ENCODE measurements around the gene MAIP1.

The MAIP1 gene

DNA sequence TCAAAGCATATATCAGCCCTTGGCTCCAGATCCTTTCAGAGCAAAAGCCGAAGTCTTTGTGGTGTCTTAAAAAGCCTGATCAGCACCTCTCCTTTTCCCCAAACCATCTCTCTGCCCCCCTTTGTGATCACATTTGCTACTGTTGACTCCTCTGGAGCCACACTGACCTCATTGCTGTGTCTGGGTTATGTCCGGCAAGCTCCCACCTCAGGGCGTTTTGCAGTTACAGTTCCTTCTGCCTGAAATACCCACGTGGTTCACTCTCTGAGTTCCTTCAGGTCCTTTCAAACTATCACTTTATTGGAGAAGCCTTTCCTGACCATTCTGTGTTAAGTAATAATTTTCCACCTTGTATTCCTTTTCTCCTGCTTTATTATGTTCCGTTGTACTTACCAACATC, 32.5 kb upstream of the MAIP1 start:
- WGBS, 2 experiments, result 81 to 86% methylated on average over 4 of the region's 5 CpGs

DNA sequence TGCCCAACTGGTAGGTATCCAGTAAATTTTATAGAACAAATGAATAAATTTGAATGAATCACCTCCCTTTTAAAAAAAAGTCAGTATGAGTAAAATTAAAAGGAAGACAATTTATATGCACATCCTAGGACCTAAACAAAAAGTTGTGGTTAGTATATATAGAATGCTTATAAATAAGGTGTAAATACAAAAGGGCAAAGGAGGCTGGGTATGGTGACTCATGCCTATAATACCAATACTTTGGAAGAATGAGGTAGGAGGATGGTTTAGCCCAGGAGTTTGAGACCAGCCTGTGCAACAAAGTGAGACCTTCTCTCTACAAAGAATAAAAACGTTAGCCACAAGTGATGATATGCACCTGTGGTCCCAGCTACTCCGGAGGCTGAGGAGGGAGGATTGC, 31.5 kb upstream of the MAIP1 start:
- Histone ChIP-seq H3K36me3 (ENCODE audit: control insufficient read depth, insufficient read depth, low read length) (peaks cover 7% of the 10 kb centered on the region), H3K27ac (ENCODE audit: insufficient read depth, low read depth, low read length, poor library complexity, severe bottlenecking) (no peak overlapping the region)
- WGBS, 2 experiments, result 88 to 90% methylated on average over 2 of the region's 2 CpGs

More for the DNA sequence above, 32.5 kb upstream of the MAIP1 start:
- Histone ChIP-seq H3K36me3 (ENCODE audit: control insufficient read depth, insufficient read depth, low read length) (peaks cover 14% of the 10 kb centered on the region), H3K9me3 (ENCODE audit: control insufficient read depth, low read length) (no peaks in the 10 kb centered on the region), H3K4me3 (ENCODE audit: insufficient read depth, low read depth, low read length) (no peak overlapping the region), H3K27ac (ENCODE audit: insufficient read depth, low read depth, low read length, poor library complexity, severe bottlenecking) (no peak overlapping the region), H3K27me3 (ENCODE audit: control insufficient read depth, insufficient read depth, low read length, poor library complexity, severe bottlenecking) (no peaks in the 10 kb centered on the region), H3K4me1 (ENCODE audit: control insufficient read depth, insufficient read depth, low read length) (no peaks in the 10 kb centered on the region)

GRCh38 chr2:199926806-199927205, 28.6 kb upstream of the MAIP1 start:
- Histone ChIP-seq H3K9me3 (ENCODE audit: control insufficient read depth, low read length) (no peaks in the 10 kb centered on the region), H3K27me3 (ENCODE audit: control insufficient read depth, insufficient read depth, low read length, poor library complexity, severe bottlenecking) (no peaks in the 10 kb centered on the region), H3K27ac (ENCODE audit: insufficient read depth, low read depth, low read length, poor library complexity, severe bottlenecking) (no peak overlapping the region), H3K4me1 (ENCODE audit: control insufficient read depth, insufficient read depth, low read length) (no peaks in the 10 kb centered on the region), H3K4me3 (ENCODE audit: insufficient read depth, low read depth, low read length) (no peak overlapping the region), H3K36me3 (ENCODE audit: control insufficient read depth, insufficient read depth, low read length) (no peaks in the 10 kb centered on the region)
- WGBS, 2 experiments, result 100% methylated on average over 1 of the region's 1 CpG; no CpG with 5 or more reads in 1 of the 2 experiments

More for the DNA sequence above, 31.5 kb upstream of the MAIP1 start:
- Histone ChIP-seq H3K4me3 (ENCODE audit: insufficient read depth, low read depth, low read length) (no peak overlapping the region), H3K27me3 (ENCODE audit: control insufficient read depth, insufficient read depth, low read length, poor library complexity, severe bottlenecking) (no peaks in the 10 kb centered on the region), H3K9me3 (ENCODE audit: control insufficient read depth, low read length) (no peaks in the 10 kb centered on the region), H3K4me1 (ENCODE audit: control insufficient read depth, insufficient read depth, low read length) (no peaks in the 10 kb centered on the region)

DNA sequence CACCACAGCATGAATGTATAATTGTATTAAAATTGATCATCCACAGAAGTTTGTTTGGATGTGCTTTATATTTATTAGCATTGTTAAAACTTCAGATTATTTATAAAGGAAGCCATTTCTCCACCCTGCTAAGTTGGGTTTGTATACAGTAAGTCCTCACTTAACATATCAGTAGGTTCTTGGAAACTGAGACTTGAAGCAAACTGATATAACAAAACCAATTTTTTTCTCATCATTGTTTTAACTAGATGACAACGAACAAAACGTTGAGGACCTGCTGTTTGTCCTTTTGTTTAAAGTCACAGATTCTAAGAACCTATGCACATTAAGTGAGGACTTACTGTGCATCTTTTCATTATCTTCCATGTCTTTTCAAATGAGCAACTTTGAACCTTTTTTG, 27.2 kb upstream of the MAIP1 start:
- Histone ChIP-seq H3K9me3 (ENCODE audit: control insufficient read depth, low read length) (no peaks in the 10 kb centered on the region), H3K36me3 (ENCODE audit: control insufficient read depth, insufficient read depth, low read length) (no peaks in the 10 kb centered on the region), H3K4me3 (ENCODE audit: insufficient read depth, low read depth, low read length) (no peak overlapping the region), H3K4me1 (ENCODE audit: control insufficient read depth, insufficient read depth, low read length) (no peaks in the 10 kb centered on the region), H3K27ac (ENCODE audit: insufficient read depth, low read depth, low read length, poor library complexity, severe bottlenecking) (no peak overlapping the region), H3K27me3 (ENCODE audit: control insufficient read depth, insufficient read depth, low read length, poor library complexity, severe bottlenecking) (no peaks in the 10 kb centered on the region)
- 35 to 36% methylated on average over 2 of the region's 2 CpGs for WGBS, 2 experiments

DNA sequence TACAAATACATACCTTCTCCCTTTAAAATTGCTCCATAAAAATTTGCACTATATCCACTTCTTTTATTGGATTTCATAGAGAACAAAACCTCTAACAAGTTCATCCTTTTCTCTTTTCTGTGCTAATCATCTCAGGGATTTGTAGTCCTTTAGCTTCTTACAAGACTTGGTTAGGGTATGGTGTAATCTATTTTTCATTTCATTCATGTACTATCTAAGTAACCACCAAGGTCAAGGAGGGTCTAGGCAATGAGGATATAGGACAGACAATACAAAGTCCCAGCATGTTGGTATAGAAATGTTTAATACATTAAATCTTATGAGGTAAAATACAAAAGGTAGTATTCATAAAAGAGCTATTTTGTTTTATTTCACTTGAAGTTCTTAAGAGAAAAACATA, 26.8 kb upstream of the MAIP1 start:
- Histone ChIP-seq H3K36me3 (ENCODE audit: control insufficient read depth, insufficient read depth, low read length) (no peaks in the 10 kb centered on the region), H3K4me3 (ENCODE audit: insufficient read depth, low read depth, low read length) (no peak overlapping the region), H3K9me3 (ENCODE audit: control insufficient read depth, low read length) (no peaks in the 10 kb centered on the region), H3K27me3 (ENCODE audit: control insufficient read depth, insufficient read depth, low read length, poor library complexity, severe bottlenecking) (no peaks in the 10 kb centered on the region), H3K27ac (ENCODE audit: insufficient read depth, low read depth, low read length, poor library complexity, severe bottlenecking) (no peak overlapping the region), H3K4me1 (ENCODE audit: control insufficient read depth, insufficient read depth, low read length) (no peaks in the 10 kb centered on the region)

DNA sequence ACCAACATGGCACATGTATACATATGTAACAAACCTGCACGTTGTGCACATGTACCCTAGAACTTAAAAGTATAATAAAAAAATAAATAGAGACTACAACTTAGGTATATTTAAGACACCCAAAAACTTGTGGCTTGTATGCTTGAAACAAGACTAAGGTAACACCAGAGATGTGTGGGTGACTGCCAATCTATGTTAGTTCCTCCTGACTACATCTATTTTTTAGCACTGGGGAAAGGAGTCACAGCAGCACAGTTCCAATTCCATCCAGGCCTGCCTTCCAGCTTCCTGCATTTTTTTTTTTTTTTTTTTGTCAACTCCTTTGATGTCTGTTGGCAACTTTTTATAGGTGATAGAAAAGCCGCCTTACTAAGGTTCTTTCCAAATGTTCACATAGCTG, 26.1 kb upstream of the MAIP1 start:
- no peaks in the 10 kb centered on the region for H3K9me3 ChIP-seq (ENCODE audit: control insufficient read depth, low read length)
- H3K27me3 ChIP-seq (ENCODE audit: control insufficient read depth, insufficient read depth, low read length, poor library complexity, severe bottlenecking), result no peaks in the 10 kb centered on the region
- H3K36me3 ChIP-seq (ENCODE audit: control insufficient read depth, insufficient read depth, low read length), result no peaks in the 10 kb centered on the region
- 90 to 100% methylated on average over 1 of the region's 2 CpGs for WGBS, 2 experiments
- H3K27ac ChIP-seq (ENCODE audit: insufficient read depth, low read depth, low read length, poor library complexity, severe bottlenecking), result no peak overlapping the region
- H3K4me3 ChIP-seq (ENCODE audit: insufficient read depth, low read depth, low read length), result no peak overlapping the region
- no peaks in the 10 kb centered on the region for H3K4me1 ChIP-seq (ENCODE audit: control insufficient read depth, insufficient read depth, low read length)

GRCh38 chr2:199932312-199932855, 23.0 kb upstream of the MAIP1 start:
- 97 to 99% methylated on average over 4 of the region's 4 CpGs for WGBS, 2 experiments
- no peaks in the 10 kb centered on the region for H3K9me3 ChIP-seq (ENCODE audit: control insufficient read depth, low read length)
- peak overlapping the region; percentile 2 for H3K27ac ChIP-seq (ENCODE audit: insufficient read depth, low read depth, low read length, poor library complexity, severe bottlenecking)
- H3K27me3 ChIP-seq (ENCODE audit: control insufficient read depth, insufficient read depth, low read length, poor library complexity, severe bottlenecking), result no peaks in the 10 kb centered on the region
- no peaks in the 10 kb centered on the region for H3K4me1 ChIP-seq (ENCODE audit: control insufficient read depth, insufficient read depth, low read length)
- no peaks in the 10 kb centered on the region for H3K36me3 ChIP-seq (ENCODE audit: control insufficient read depth, insufficient read depth, low read length)
- H3K4me3 ChIP-seq (ENCODE audit: insufficient read depth, low read depth, low read length), result no peak overlapping the region

- Histone ChIP-seq H3K27me3 (ENCODE audit: control insufficient read depth, insufficient read depth, low read length, poor library complexity, severe bottlenecking) (no peaks in the 10 kb centered on the region), H3K4me3 (ENCODE audit: insufficient read depth, low read depth, low read length) (no peak overlapping the region), H3K9me3 (ENCODE audit: control insufficient read depth, low read length) (no peaks in the 10 kb centered on the region), H3K36me3 (ENCODE audit: control insufficient read depth, insufficient read depth, low read length) (no peaks in the 10 kb centered on the region), H3K4me1 (ENCODE audit: control insufficient read depth, insufficient read depth, low read length) (no peaks in the 10 kb centered on the region), H3K27ac (ENCODE audit: insufficient read depth, low read depth, low read length, poor library complexity, severe bottlenecking) (no peak overlapping the region)
- WGBS, 2 experiments, result 100% methylated on average over 2 to 3 of the region's 3 CpGs
Observed at GRCh38 chr2:199933466-199933865, 21.9 kb upstream of the MAIP1 start.

GRCh38 chr2:199936554-199936953, 18.8 kb upstream of the MAIP1 start:
- Histone ChIP-seq H3K36me3 (ENCODE audit: control insufficient read depth, insufficient read depth, low read length) (no peaks in the 10 kb centered on the region), H3K9me3 (ENCODE audit: control insufficient read depth, low read length) (no peaks in the 10 kb centered on the region), H3K4me3 (ENCODE audit: insufficient read depth, low read depth, low read length) (no peak overlapping the region), H3K27me3 (ENCODE audit: control insufficient read depth, insufficient read depth, low read length, poor library complexity, severe bottlenecking) (no peaks in the 10 kb centered on the region), H3K27ac (ENCODE audit: insufficient read depth, low read depth, low read length, poor library complexity, severe bottlenecking) (no peak overlapping the region), H3K4me1 (ENCODE audit: control insufficient read depth, insufficient read depth, low read length) (no peaks in the 10 kb centered on the region)
- 95% methylated on average over 1 to 2 of the region's 2 CpGs for WGBS, 2 experiments

GRCh38 chr2:199940373-199940772, 15.0 kb upstream of the MAIP1 start:
- Histone ChIP-seq H3K9me3 (ENCODE audit: control insufficient read depth, low read length) (no peaks in the 10 kb centered on the region), H3K4me3 (ENCODE audit: insufficient read depth, low read depth, low read length) (no peak overlapping the region), H3K36me3 (ENCODE audit: control insufficient read depth, insufficient read depth, low read length) (peaks cover 5% of the 10 kb centered on the region), H3K27me3 (ENCODE audit: control insufficient read depth, insufficient read depth, low read length, poor library complexity, severe bottlenecking) (no peaks in the 10 kb centered on the region), H3K27ac (ENCODE audit: insufficient read depth, low read depth, low read length, poor library complexity, severe bottlenecking) (no peak overlapping the region), H3K4me1 (ENCODE audit: control insufficient read depth, insufficient read depth, low read length) (no peaks in the 10 kb centered on the region)
- 90 to 98% methylated on average over 2 of the region's 2 CpGs for WGBS, 2 experiments

GRCh38 chr2:199943373-199943772, 12.0 kb upstream of the MAIP1 start:
- H3K9me3 ChIP-seq (ENCODE audit: control insufficient read depth, low read length), result no peaks in the 10 kb centered on the region
- no peak overlapping the region for H3K4me3 ChIP-seq (ENCODE audit: insufficient read depth, low read depth, low read length)
- H3K4me1 ChIP-seq (ENCODE audit: control insufficient read depth, insufficient read depth, low read length), result no peaks in the 10 kb centered on the region
- H3K27ac ChIP-seq (ENCODE audit: insufficient read depth, low read depth, low read length, poor library complexity, severe bottlenecking), result no peak overlapping the region
- 94 to 100% methylated on average over 1 to 4 of the region's 4 CpGs for WGBS, 2 experiments
- H3K27me3 ChIP-seq (ENCODE audit: control insufficient read depth, insufficient read depth, low read length, poor library complexity, severe bottlenecking), result no peaks in the 10 kb centered on the region
- H3K36me3 ChIP-seq (ENCODE audit: control insufficient read depth, insufficient read depth, low read length), result peaks cover 15% of the 10 kb centered on the region
